ENCODE results near the gene CYP26A1. TPM values are rescaled to one million over a fixed set of nuclear protein-coding genes. Genes with fewer than 3 reads are reported as not detected.
A peak's percentile ranks its signal among the peaks of the same experiment; 100 is the strongest.

CYP26A1 gene
- total RNA-seq (2021) (not detected in 2 replicates), Bru-seq, nascent RNA (percentile 6 among the genes with signal in this experiment), BruChase-seq, experiment 1, labeled RNA remaining after a 2-hour chase (percentile 20 among the genes with signal in this experiment), BruChase-seq, experiment 2, labeled RNA remaining after a 6-hour chase (percentile 24 among the genes with signal in this experiment)
- long read RNA-seq: 0 reads

GRCh38 chr10:93073539-93074146 is at the start of gene CYP26A1:
Gene CYP26A1, plus strand, starts transcription at chr10:93073893. Its CDS starts 42 bp downstream, at chr10:93073935.
- peaks cover 25% of the 10 kb centered on the region for H3K4me1 ChIP-seq (ENCODE audit: insufficient read depth, low read length, poor library complexity, severe bottlenecking)
- ChIA-PET CTCF (no interaction called here), POLR2A (ENCODE audit: low non-redundant PET) (no interaction called here)
- intact Hi-C loops (cut with micrococcal nuclease; ENCODE audit: unreplicated experiment): loop anchor here (5.0 kb wide), 1 partner anchor 181 kb away; no protein-coding TSS in a partner anchor
- DNase-seq (ENCODE audit: low spot score): no peak
- H3K27ac ChIP-seq (ENCODE audit: low read depth, low read length, poor library complexity, severe bottlenecking): no peak within 1 kb of the TSS
- BruUV-seq (replicated peaks): no TSS peak
- H3K9me3 ChIP-seq (ENCODE audit: low read depth, low read length, poor library complexity, severe bottlenecking): no peaks in the 10 kb centered on the region
- peaks cover 96% of the 10 kb centered on the region for H3K27me3 ChIP-seq (replicated peaks; ENCODE audit: insufficient read depth, low read depth, low read length, poor library complexity)
- H3K36me3 ChIP-seq (ENCODE audit: insufficient read depth, low read length, poor library complexity, severe bottlenecking): no peaks in the 10 kb centered on the region
- TF ChIP-seq EZH2 (IDR thresholded peaks at IDR 0.05; ENCODE audit: borderline replicate concordance, low read depth, low read length, poor library complexity, severe bottlenecking): peak; percentile 20
- no peak for TF ChIP-seq CTCF (conservative IDR thresholded peaks at IDR 0.05; ENCODE audit: low read depth, low read length)
- H3K4me3 ChIP-seq (ENCODE audit: low read depth, low read length, poor library complexity, severe bottlenecking): peak within 1 kb of the TSS; percentile 44

- H3K4me3 ChIP-seq (ENCODE audit: low read depth, low read length, poor library complexity, severe bottlenecking): no peak overlapping the region
- no peak for TF ChIP-seq CTCF (conservative IDR thresholded peaks at IDR 0.05; ENCODE audit: low read depth, low read length)
- no peak for TF ChIP-seq EZH2 (IDR thresholded peaks at IDR 0.05; ENCODE audit: borderline replicate concordance, low read depth, low read length, poor library complexity, severe bottlenecking)
- CTCF ChIA-PET: no interaction called here
- intact Hi-C loops (cut with micrococcal nuclease; ENCODE audit: unreplicated experiment): no loop called here
- H3K9me3 ChIP-seq (ENCODE audit: low read depth, low read length, poor library complexity, severe bottlenecking): peaks cover 10% of the 10 kb centered on the region
- BruUV-seq (replicated peaks): no TSS peak
- POLR2A ChIA-PET (ENCODE audit: low non-redundant PET): no interaction called here
- H3K27me3 ChIP-seq (replicated peaks; ENCODE audit: insufficient read depth, low read depth, low read length, poor library complexity): no peaks in the 10 kb centered on the region
- H3K36me3 ChIP-seq (ENCODE audit: insufficient read depth, low read length, poor library complexity, severe bottlenecking): no peaks in the 10 kb centered on the region
- H3K27ac ChIP-seq (ENCODE audit: low read depth, low read length, poor library complexity, severe bottlenecking): no peak overlapping the region
- H3K4me1 ChIP-seq (ENCODE audit: insufficient read depth, low read length, poor library complexity, severe bottlenecking): peaks cover 7% of the 10 kb centered on the region
- DNase-seq (ENCODE audit: low spot score): no peak
These were observed 47.6 kb upstream of the CYP26A1 start for GRCh38 chr10:93026072-93026471.

DNA sequence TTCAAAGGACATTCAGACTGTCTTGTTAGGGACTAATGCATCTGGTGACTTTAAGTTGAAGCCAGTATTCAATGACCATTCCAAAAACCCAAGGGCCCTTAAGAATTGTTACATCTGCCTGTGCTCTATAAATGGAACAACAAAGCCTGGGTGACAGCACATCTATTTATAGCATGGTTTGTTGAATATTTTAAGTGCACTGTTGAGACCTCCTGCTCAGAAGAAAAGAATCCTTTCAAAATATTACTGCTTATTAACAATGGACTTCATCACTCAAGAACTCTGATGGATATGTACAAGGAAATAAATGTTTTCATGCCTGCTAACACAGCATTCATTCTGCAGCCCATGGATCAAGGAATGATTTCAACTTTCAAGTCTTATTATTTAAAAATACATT is 46.2 kb upstream of the CYP26A1 start:
- intact Hi-C loops (cut with micrococcal nuclease; ENCODE audit: unreplicated experiment): no loop called here
- POLR2A ChIA-PET (ENCODE audit: low non-redundant PET): no interaction called here
- Histone ChIP-seq H3K4me1 (ENCODE audit: insufficient read depth, low read length, poor library complexity, severe bottlenecking) (no peaks in the 10 kb centered on the region), H3K9me3 (ENCODE audit: low read depth, low read length, poor library complexity, severe bottlenecking) (peaks cover 10% of the 10 kb centered on the region), H3K27ac (ENCODE audit: low read depth, low read length, poor library complexity, severe bottlenecking) (no peak overlapping the region), H3K4me3 (ENCODE audit: low read depth, low read length, poor library complexity, severe bottlenecking) (no peak overlapping the region), H3K27me3 (replicated peaks; ENCODE audit: insufficient read depth, low read depth, low read length, poor library complexity) (no peaks in the 10 kb centered on the region), H3K36me3 (ENCODE audit: insufficient read depth, low read length, poor library complexity, severe bottlenecking) (no peaks in the 10 kb centered on the region)
- CTCF ChIA-PET: no interaction called here
- no peak for DNase-seq (ENCODE audit: low spot score)
- TF ChIP-seq CTCF (conservative IDR thresholded peaks at IDR 0.05; ENCODE audit: low read depth, low read length) (no peak), EZH2 (IDR thresholded peaks at IDR 0.05; ENCODE audit: borderline replicate concordance, low read depth, low read length, poor library complexity, severe bottlenecking) (no peak)
- BruUV-seq (replicated peaks): no TSS peak
